Endodermal cell (in vitro differentiated cells): ENCODE data around the gene RBM5. TPM values are rescaled to one million over a fixed set of nuclear protein-coding genes. Genes with fewer than 3 reads are reported as not detected.

ENCODE experiments used
- DNase-seq: peaks from one replicate; pipeline ENCODE4 v3.0.0-alpha.2; 2017
- H3K27ac ChIP-seq: 2 replicates; pipeline ENCODE4 v1.5.1; 2013; ENCODE audit warnings: mild to moderate bottlenecking, low read depth, low read length, moderate library complexity
- H3K27me3 ChIP-seq: 2 replicates; pipeline ENCODE4 v1.6.1; 2013; ENCODE audit warnings: mild to moderate bottlenecking, low read length, moderate library complexity; ENCODE audit not compliant: insufficient read depth, control insufficient read depth, poor library complexity, severe bottlenecking
- H3K36me3 ChIP-seq: 2 replicates; pipeline ENCODE4 v1.7.0; 2013; ENCODE audit warnings: mild to moderate bottlenecking, low read length, moderate library complexity; ENCODE audit not compliant: control insufficient read depth, insufficient read depth
- H3K4me1 ChIP-seq: one replicate; pipeline ENCODE4 v1.7.0; 2013; ENCODE audit warnings: low read length; ENCODE audit not compliant: control insufficient read depth, insufficient read depth
- H3K4me3 ChIP-seq: 2 replicates; pipeline ENCODE4 v1.5.1; 2013; ENCODE audit warnings: mild to moderate bottlenecking, low read length, moderate library complexity
- H3K9ac ChIP-seq: 2 replicates; pipeline ENCODE4 v1.6.1; 2013; ENCODE audit warnings: mild to moderate bottlenecking, low read length, moderate library complexity; ENCODE audit not compliant: poor library complexity, severe bottlenecking; ENCODE audit errors: extremely low read depth
- H3K9me3 ChIP-seq: 2 replicates; pipeline ENCODE4 v1.6.1; 2013; ENCODE audit warnings: mild to moderate bottlenecking, low read length, moderate library complexity; ENCODE audit not compliant: control insufficient read depth
- H3K27ac Mint-ChIP-seq: 2 replicates; pipeline ENCODE4 v1.8.0; 2020; ENCODE audit warnings: mixed read lengths
- H3K27me3 Mint-ChIP-seq: 2 replicates; pipeline ENCODE4 v1.8.0; 2021; ENCODE audit warnings: mild to moderate bottlenecking, mixed read lengths; ENCODE audit not compliant: insufficient read depth
- H3K36me3 Mint-ChIP-seq: 2 replicates; pipeline ENCODE4 v1.8.0; 2020; ENCODE audit warnings: low read depth, mixed read lengths
- H3K4me1 Mint-ChIP-seq: 2 replicates; pipeline ENCODE4 v1.8.0; 2020; ENCODE audit warnings: mixed read lengths
- H3K4me3 Mint-ChIP-seq: 2 replicates; pipeline ENCODE4 v1.8.0; 2020; ENCODE audit warnings: mild to moderate bottlenecking, moderate library complexity, mixed read lengths
- H3K9me3 Mint-ChIP-seq: 2 replicates; pipeline ENCODE4 v1.8.0; 2020; ENCODE audit warnings: mild to moderate bottlenecking, mixed read lengths
- WGBS, 2 experiments: methylation state at CpG; one replicate each; pipeline versions ENCODE4 v1.1.5 to v1.1.7; 2013; ENCODE audit warnings: missing lambda C conversion rate in 2 of 2, mixed read lengths in 1 of 2; ENCODE audit not compliant: insufficient coverage in 1 of 2, insufficient read length in 1 of 2; 5-methylcytosine and 5-hydroxymethylcytosine counted together
- total RNA-seq, 2 donors: library from RNA; stranded (reverse); fragmentation: NEBNext Ultra II Directional in 1 of 2; extraction: Animal tissue kit (Norgen Biotek cat#: 25700) in 1 of 2; gene quantifications; 2 replicates in 1 of 2; 3 replicates in 1 of 2; pipeline ENCODE4 v1.2.1, GENCODE V29; 2021
- TF ChIP-seq, protein P1 (sequence below): fragments of 200-600 bp; sonication (generic); conservative IDR thresholded peaks from 2 replicates; pipeline ENCODE4 v1.5.0; 2021; ENCODE audit warnings: antibody characterized with exemption, mild to moderate bottlenecking

Gene RBM5
- total RNA-seq, 2 donors from 2014 or later, result 153 to 166 TPM

- no peak overlapping the region for H3K27ac Mint-ChIP-seq
- TF ChIP-seq, protein P1, sequence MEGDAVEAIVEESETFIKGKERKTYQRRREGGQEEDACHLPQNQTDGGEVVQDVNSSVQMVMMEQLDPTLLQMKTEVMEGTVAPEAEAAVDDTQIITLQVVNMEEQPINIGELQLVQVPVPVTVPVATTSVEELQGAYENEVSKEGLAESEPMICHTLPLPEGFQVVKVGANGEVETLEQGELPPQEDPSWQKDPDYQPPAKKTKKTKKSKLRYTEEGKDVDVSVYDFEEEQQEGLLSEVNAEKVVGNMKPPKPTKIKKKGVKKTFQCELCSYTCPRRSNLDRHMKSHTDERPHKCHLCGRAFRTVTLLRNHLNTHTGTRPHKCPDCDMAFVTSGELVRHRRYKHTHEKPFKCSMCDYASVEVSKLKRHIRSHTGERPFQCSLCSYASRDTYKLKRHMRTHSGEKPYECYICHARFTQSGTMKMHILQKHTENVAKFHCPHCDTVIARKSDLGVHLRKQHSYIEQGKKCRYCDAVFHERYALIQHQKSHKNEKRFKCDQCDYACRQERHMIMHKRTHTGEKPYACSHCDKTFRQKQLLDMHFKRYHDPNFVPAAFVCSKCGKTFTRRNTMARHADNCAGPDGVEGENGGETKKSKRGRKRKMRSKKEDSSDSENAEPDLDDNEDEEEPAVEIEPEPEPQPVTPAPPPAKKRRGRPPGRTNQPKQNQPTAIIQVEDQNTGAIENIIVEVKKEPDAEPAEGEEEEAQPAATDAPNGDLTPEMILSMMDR, result no peak
- H3K4me1 ChIP-seq, result peaks cover 24% of the 10 kb centered on the region
- H3K9ac ChIP-seq, result no peak overlapping the region
- 88 to 100% methylated on average over 2 to 4 of the region's 4 CpGs for WGBS, 2 experiments
- H3K9me3 Mint-ChIP-seq, result no peaks in the 10 kb centered on the region
- H3K4me1 Mint-ChIP-seq, result peaks cover 22% of the 10 kb centered on the region
- H3K9me3 ChIP-seq, result no peaks in the 10 kb centered on the region
- no peak overlapping the region for H3K4me3 ChIP-seq
- DNase-seq, result peak; percentile 42
- no peaks in the 10 kb centered on the region for H3K27me3 ChIP-seq
- no peak overlapping the region for H3K27ac ChIP-seq
- H3K27me3 Mint-ChIP-seq, result no peaks in the 10 kb centered on the region
- no peak overlapping the region for H3K4me3 Mint-ChIP-seq
- H3K36me3 Mint-ChIP-seq, result peaks cover 10% of the 10 kb centered on the region
- H3K36me3 ChIP-seq, result peaks cover 22% of the 10 kb centered on the region
Measured at GRCh38 chr3:50123394-50124051, 34.8 kb downstream of the RBM5 start.

- no peak overlapping the region for H3K4me3 Mint-ChIP-seq
- 50 to 70% methylated on average over 1 to 14 of the region's 15 CpGs for WGBS, 2 experiments
- no peaks in the 10 kb centered on the region for H3K9me3 Mint-ChIP-seq
- DNase-seq, result peak; percentile 59
- H3K27ac Mint-ChIP-seq, result no peak overlapping the region
- no peaks in the 10 kb centered on the region for H3K27me3 ChIP-seq
- no peak overlapping the region for H3K4me3 ChIP-seq
- H3K27ac ChIP-seq, result no peak overlapping the region
- no peak overlapping the region for H3K9ac ChIP-seq
- no peaks in the 10 kb centered on the region for H3K27me3 Mint-ChIP-seq
- H3K9me3 ChIP-seq, result no peaks in the 10 kb centered on the region
- H3K36me3 Mint-ChIP-seq, result peaks cover 3% of the 10 kb centered on the region
- H3K4me1 Mint-ChIP-seq, result peaks cover 22% of the 10 kb centered on the region
- H3K4me1 ChIP-seq, result peaks cover 24% of the 10 kb centered on the region
- TF ChIP-seq, protein P1, result no peak
- H3K36me3 ChIP-seq, result peaks cover 15% of the 10 kb centered on the region
Measured at GRCh38 chr3:50124052-50124799, 35.5 kb downstream of the RBM5 start.

- H3K9me3 Mint-ChIP-seq, result no peaks in the 10 kb centered on the region
- TF ChIP-seq, protein P1, result no peak
- no peak overlapping the region for H3K4me3 Mint-ChIP-seq
- H3K4me1 Mint-ChIP-seq, result peaks cover 22% of the 10 kb centered on the region
- no peaks in the 10 kb centered on the region for H3K27me3 Mint-ChIP-seq
- Histone ChIP-seq H3K27me3 (no peaks in the 10 kb centered on the region), H3K4me1 (peaks cover 24% of the 10 kb centered on the region), H3K9ac (no peak overlapping the region), H3K27ac (no peak overlapping the region), H3K9me3 (no peaks in the 10 kb centered on the region), H3K36me3 (peaks cover 9% of the 10 kb centered on the region), H3K4me3 (no peak overlapping the region)
- H3K36me3 Mint-ChIP-seq, result peaks cover 1% of the 10 kb centered on the region
- 78% methylated on average over 12 of the region's 12 CpGs; no CpG with 5 or more reads in 1 of the 2 experiments for WGBS, 2 experiments
- DNase-seq, result peak; percentile 66
- H3K27ac Mint-ChIP-seq, result no peak overlapping the region
Measured at GRCh38 chr3:50124800-50125178, 36.1 kb downstream of the RBM5 start.
